Epithelial cell of umbilical artery (primary cell): ENCODE data around the gene SMIM9. TPM values are rescaled to one million over a fixed set of nuclear protein-coding genes. Genes with fewer than 3 reads are reported as not detected.

Experiments
- total RNA-seq: library from RNA; depleted of rRNA; stranded (reverse); fragments of >200 nt; gene quantifications from 2 replicates; pipeline ENCODE4 v1.2.3, GENCODE V29; 2014

The SMIM9 gene
- total RNA-seq, result not detected in 2 replicates

DNA sequence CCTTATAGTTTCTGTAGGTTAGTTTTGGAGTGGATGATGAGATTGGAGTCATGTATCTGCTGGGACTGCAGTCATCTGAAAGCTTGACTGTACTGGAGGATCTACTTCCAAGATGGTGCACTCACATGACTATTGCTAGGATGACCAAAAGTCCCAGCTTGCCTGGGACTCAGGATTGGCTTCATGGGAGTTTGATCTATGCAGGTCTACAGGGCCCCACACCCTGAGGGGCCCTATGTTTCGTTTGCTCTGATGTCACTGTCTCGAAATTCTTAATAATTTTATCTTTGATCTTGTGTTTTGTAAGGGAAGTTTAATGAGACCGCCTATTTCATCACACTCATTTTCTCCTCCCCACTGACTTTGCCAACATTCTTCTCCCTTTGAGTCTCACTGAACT is at the start of gene SMIM9:
TSS of gene SMIM9 (minus strand) at position 101 of the 400 bp plus-strand sequence. CDS start 3,806 bp downstream, outside the sequence.

DNA sequence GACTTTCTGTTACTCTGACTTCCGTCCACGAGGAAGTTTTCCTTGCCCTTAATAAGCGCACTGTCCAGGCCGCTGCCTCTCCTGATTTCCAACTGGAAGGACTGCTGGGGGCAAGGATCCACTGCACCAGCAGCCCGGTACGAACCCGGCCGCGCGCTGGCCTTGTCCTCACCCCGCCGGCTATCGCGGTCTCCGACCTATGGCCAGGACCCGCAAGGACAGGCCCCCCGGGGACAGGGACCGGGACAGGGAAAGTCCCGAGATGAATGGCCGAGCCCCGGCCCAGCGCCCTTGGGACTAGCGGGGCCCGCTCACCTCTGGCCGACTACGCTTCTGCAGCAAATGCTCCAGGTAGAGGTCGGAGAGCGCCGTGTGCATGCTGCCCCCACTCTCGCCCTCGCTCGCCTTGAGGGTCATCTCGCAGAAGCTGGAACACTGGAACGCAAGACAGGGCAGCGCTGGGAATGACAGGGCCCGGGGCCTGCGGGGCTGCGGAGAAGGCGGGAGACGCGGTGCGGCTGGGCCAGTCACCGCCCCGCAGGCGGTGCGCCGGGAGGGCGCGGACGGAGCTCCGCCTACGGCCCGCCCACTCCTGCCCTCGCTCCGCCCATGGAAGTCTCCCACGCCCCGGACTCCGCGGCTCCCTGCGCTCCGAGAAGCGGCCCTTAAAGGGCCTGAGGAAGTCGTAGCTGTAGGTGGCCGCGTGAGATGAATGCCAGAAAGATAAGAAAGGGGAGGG is 29.3 kb downstream of the SMIM9 start, which contains the start of gene MPP1:
TSS of gene MPP1 (minus strand) at position 529 of the 739 bp plus-strand sequence. CDS start at position 417, 112 bp downstream.

Other genes starting within 250 kb of the SMIM9 start
- gene CTAG1A, start 249.5 kb downstream of the SMIM9 start, total RNA-seq, result not detected in 2 replicates
- gene CTAG1B, start 215.4 kb downstream of the SMIM9 start, total RNA-seq, result not detected in 2 replicates
- not detected in 2 replicates for gene CTAG2, start 181.1 kb downstream of the SMIM9 start, total RNA-seq
- gene GAB3, start 83.6 kb downstream of the SMIM9 start, total RNA-seq, result 1.6 and 5.0 TPM in 2 replicates
- gene DKC1, start 71.8 kb downstream of the SMIM9 start, total RNA-seq, result 73.7 and 81.2 TPM in 2 replicates
- 11.7 and 21.4 TPM in 2 replicates for gene MPP1, start 29.2 kb downstream of the SMIM9 start, total RNA-seq
- gene F8A1, start 51.7 kb upstream of the SMIM9 start, total RNA-seq, result 1.2 and 2.3 TPM in 2 replicates
- gene F8, start 188.1 kb upstream of the SMIM9 start, total RNA-seq, result 0.97 and 1.5 TPM in 2 replicates
- gene FUNDC2, start 192.2 kb upstream of the SMIM9 start, total RNA-seq, result 35.1 and 39.6 TPM in 2 replicates
- 7.1 and 10.3 TPM in 2 replicates for gene CMC4, start 236.5 kb upstream of the SMIM9 start, total RNA-seq
- gene MTCP1, start 236.5 kb upstream of the SMIM9 start, total RNA-seq, result 0.97 and 1.1 TPM in 2 replicates
- 14.3 and 18.7 TPM in 2 replicates for gene BRCC3, start 236.8 kb upstream of the SMIM9 start, total RNA-seq